GM12872 (cell line): ENCODE results near the gene ACTG2.

Experiments used
- TF ChIP-seq, protein P1 (sequence below): IDR thresholded peaks from 3 replicates; pipeline ENCODE4 v1.5.1; 2011; ENCODE audit warnings: low read depth, mild to moderate bottlenecking, low read length, moderate library complexity; ENCODE audit not compliant: insufficient read depth

ACTG2 gene

DNA sequence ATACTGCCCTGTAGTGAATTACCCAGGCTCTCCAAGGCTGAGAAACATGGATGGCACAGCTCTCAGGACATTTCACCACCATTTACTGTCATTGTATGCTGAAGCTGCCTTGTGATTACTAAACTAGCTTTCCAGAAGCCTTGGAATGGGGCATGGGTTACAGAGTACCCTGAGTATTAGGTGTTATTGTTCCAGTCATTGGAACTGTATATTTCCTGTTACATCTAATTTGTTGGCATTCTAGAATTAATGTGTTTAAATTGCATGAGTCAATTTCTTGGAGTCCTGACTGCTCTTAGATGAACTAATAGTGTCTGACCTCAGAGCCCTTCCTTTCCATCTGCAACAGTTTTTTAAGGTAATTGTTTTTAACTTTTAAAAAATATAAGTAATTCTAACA lies 42.8 kb downstream of the ACTG2 start:
- TF ChIP-seq, protein P1, sequence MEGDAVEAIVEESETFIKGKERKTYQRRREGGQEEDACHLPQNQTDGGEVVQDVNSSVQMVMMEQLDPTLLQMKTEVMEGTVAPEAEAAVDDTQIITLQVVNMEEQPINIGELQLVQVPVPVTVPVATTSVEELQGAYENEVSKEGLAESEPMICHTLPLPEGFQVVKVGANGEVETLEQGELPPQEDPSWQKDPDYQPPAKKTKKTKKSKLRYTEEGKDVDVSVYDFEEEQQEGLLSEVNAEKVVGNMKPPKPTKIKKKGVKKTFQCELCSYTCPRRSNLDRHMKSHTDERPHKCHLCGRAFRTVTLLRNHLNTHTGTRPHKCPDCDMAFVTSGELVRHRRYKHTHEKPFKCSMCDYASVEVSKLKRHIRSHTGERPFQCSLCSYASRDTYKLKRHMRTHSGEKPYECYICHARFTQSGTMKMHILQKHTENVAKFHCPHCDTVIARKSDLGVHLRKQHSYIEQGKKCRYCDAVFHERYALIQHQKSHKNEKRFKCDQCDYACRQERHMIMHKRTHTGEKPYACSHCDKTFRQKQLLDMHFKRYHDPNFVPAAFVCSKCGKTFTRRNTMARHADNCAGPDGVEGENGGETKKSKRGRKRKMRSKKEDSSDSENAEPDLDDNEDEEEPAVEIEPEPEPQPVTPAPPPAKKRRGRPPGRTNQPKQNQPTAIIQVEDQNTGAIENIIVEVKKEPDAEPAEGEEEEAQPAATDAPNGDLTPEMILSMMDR: no peak

- TF ChIP-seq, protein P1: no peak
Observed at GRCh38 chr2:73937103-73937885, 44.5 kb downstream of the ACTG2 start.

DNA sequence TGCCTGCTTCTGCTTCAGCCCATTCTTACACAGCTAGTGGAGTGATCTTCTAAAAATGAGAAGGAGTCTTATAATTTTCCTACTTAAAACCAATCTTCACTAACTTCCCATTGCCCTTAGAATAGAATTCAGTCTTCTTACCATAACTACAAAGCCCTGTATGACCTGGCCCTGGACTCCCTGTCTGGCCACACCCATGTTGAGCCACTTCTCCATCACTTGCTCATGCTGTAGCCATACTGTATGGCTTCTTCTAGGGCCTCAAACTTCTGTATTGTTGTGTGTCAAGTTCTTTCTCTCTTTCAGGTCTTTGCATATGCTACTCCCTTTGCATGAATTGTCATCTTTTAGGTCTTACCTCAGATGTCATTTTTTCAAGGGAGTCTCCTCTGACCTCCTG lies 45.1 kb downstream of the ACTG2 start:
- TF ChIP-seq, protein P1: no peak

DNA sequence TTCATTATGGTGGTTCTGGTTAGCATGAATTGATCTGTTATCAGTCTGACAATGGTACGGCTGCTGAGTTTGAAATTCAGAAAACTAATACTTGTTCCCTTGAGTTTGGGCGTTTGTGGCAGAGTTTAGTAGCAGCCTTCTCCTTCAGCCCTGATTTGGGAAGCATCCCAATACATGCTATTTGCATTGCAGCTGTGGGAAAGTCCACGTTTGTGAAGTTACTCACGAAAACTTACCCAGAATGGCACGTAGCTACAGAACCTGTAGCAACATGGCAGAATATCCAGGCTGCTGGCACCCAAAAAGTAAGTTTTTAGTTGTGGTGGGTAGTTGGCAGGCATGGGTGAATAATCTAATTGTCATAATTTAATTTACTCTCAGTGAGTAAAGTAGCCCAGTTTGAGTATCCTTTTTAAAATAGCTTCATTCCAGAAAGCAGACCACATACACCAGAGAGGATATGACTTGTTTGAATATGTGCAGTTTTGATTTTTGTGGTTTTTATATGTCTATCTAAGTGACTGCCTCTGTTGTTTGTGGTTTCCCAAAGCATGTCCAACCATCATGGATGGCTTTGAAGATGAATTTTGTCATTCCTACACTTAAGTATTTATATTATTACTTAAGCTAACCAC lies 46.0 kb downstream of the ACTG2 start:
- TF ChIP-seq, protein P1: no peak

DNA sequence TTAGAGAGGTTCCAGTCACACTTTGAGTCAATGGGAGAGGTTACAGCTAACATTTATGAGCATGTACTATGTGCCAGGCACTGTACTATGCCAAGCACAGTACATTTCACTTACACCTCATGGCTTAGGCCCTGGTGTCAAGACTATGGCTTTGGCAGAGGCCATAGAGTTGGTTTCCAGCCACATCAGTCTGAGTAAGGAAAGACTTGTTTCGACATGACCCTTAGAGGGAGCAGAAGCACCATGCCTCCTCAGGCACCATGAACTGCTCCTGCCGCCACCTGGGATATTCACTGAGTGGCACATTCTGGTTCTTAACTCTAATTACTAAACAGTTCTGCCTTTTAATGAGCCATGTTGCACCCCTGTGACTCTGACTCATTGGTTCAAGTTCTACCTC lies 46.6 kb downstream of the ACTG2 start:
- TF ChIP-seq, protein P1: 0 out of 3 replicates have a peak, but pooled peaks have one; percentile 6

DNA sequence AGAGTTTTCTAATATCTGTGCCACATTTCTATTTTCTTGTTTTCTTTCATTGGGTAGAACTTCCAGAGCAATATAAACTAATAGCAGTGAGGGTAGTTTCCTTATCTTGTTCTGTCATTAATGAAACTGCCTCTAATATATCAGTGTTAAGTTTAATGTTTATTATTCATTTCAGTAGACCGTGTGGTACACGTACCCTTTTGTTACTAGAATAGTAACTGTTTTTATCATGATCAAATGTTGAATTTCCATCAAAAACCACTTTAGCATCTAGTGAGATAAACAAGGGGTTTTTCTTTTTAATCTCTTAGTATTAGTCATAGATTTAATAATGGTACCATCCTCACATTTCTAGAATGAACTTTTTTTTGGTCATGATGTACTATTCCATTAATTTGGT lies 49.9 kb downstream of the ACTG2 start:
- TF ChIP-seq, protein P1: no peak

DNA sequence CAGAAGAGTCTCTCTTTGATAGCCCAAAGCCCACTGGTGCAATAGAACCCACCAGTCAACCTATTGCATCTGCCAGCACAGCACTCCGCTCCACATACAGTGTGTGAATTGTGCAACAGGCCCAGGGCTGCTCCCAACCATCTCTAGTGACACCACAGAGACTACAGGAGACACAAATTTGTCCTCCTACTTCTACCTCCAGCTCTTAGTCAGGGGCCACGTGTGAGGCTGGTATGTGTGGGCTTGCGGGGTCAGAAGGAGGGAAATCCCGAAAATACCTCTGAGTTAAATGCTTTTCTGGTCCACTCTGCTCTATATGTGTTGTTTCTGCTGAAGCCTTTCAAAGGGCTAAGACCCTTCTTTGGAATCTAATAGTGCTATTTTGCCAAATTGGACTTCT lies 51.9 kb downstream of the ACTG2 start:
- TF ChIP-seq, protein P1: no peak
